NCI-H2227 (cell line): ENCODE results near the gene CCDC185.
"Not testable (repeated sequence)": the region's sequence is repeated elsewhere in the genome, so short reads cannot be mapped to it uniquely, and the experiment has no call there.

Experiments used
- DNase-seq: peaks from one replicate; lab custom pipeline; 2025; ENCODE audit not compliant: unreplicated experiment; lab: John Stamatoyannopoulos, UW

The CCDC185 gene

GRCh38 chr1:223394242-223394641 lies 1.0 kb downstream of the CCDC185 start:
- DNase-seq = no peak

DNA sequence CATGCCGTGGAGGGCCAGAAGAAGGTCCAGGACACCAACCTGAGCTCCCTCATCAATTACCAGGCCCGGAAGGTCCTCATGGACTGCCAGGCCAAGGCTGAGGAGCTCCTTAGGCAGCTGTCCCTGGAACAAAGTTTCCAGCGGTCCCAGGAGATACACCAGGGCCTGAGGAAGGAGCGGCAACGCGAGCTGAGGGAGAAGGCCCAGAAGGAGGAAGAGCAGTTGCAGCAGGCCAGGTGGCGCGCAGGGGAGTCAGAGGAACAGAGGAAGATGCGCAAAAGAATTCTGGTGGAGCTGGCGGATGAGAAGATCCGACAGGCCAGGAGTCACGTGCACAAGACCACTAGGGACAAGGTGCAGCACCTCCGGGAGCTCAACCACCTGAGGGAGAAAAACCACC lies 1.5 kb downstream of the CCDC185 start:
- no peak for DNase-seq

DNA sequence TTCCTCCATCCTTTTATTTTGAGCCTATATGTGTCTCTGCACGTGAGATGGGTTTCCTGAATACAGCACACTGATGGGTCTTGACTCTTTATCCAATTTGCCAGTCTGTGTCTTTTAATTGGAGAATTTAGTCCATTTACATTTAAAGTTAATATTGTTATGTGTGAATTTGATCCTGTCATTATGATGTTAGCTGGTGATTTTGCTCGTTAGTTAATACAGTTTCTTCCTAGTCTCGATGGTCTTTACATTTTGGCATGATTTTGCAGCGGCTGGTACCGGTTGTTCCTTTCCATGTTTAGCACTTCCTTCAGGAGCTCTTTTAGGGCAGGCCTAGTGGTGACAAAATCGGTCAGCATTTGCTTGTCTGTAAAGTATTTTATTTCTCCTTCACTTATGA lies 6.2 kb downstream of the CCDC185 start:
- DNase-seq = not testable (repeated sequence)

DNA sequence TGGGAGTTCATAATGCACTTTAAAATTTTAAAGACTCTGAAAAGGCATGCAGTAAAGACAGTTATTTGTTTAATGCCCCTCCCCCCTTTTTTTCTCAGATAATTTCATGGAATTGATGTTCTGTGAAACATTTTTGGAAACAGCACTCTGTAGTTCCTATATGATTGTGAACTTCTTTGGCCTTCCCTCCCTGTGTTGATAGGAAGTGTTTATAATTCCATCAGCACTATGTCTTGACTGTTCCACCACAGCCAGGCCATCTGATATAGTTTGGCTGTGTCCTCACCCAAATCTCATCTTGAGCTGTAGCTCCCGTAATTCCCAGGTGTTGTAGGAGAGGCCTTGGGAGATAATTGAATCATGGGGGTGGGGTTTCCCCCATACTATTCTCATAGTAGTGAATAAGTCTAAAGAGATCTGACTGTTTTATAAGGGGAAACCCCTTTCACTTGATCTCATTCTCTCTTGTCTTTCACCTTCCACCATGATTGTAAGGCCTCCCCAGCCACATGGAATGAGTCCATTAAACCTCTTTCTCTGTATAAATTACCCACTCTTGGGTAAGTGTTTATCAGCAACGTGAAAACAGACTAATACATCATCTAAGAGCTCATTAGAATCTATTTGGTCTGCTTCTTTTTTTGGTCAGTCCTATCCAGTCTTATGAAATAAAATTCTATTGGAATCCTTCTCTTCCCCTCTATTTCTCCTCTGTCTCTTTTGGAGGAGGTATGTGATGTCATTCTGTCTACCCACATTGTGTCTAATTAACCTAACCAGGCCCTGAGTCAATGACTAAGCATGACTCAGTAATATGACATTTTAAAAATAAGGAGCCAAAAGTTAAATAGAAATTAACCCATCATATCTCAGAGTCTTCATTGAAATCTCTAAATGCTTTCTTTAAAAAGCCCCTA lies 8.9 kb downstream of the CCDC185 start:
- DNase-seq = no peak

DNA sequence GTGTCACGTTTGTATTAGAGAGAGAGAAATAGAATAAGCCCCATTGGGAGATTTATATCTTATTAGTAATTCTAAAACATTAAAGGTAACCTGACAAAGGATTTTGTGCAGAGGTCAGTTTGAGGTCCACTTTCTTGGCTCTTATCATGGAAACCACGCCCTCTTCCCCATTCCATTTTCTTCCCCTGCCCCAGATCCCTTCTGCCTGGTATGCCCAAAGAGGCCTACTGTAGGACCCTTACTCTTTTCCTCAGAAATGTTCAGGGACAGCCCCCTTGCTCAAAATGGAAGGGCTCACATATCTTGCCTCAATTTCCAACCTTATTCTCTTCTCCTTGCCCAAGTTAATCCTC lies 9.6 kb downstream of the CCDC185 start:
- no peak for DNase-seq

- peak; percentile 91 for DNase-seq
Measured at GRCh38 chr1:223403184-223403815, 10.1 kb downstream of the CCDC185 start.

GRCh38 chr1:223405507-223405906 lies 12.3 kb downstream of the CCDC185 start:
- no peak for DNase-seq

- DNase-seq = no peak
Measured at GRCh38 chr1:223410036-223410435, 16.8 kb downstream of the CCDC185 start.

GRCh38 chr1:223411309-223411708 lies 18.1 kb downstream of the CCDC185 start:
- no peak for DNase-seq

- no peak for DNase-seq
Measured at GRCh38 chr1:223411710-223412109, 18.5 kb downstream of the CCDC185 start.

GRCh38 chr1:223413216-223413615 lies 20.0 kb downstream of the CCDC185 start:
- no peak for DNase-seq

GRCh38 chr1:223417444-223417843 lies 24.2 kb downstream of the CCDC185 start:
- DNase-seq = no peak

GRCh38 chr1:223417903-223418663 lies 24.9 kb downstream of the CCDC185 start:
- no peak for DNase-seq

DNA sequence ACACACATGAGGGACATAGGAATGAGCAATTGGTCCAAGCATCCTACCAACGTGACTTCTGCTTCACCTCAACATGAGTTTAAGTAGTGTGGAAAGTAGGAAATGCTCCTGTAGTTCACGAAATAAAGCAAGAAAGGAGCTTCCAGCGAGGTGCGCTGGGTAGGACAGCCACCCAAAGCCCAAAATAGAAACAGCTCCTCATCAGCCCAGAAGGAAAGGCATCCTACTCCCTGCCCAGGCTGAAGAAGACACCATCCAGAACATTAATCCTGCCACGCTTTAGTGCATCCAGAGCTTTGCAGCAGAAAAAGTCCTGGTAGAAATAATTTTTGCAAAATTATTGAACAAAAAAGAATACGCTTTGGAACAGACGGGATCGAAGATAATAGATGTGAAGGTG lies 25.9 kb downstream of the CCDC185 start:
- no peak for DNase-seq

DNA sequence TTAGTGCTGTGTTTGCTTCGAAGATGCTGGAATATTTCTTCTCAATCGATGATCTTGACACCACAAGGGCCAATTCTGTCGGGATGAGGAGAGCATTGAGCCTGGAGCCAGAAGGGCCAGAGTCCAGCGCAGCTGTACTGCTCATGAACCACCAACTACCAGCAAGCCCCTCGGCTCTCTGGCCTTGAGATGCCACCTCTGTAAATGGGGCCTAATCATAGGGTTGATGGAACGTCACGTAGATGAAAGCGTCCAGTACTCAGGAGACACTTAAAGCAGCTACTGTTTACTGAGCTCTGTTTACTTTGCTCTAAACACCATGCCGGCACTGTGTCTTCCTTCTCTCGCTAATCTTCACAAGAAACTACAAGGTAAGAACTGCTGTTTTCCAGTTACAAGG lies 26.3 kb downstream of the CCDC185 start:
- peak; percentile 50 for DNase-seq

DNA sequence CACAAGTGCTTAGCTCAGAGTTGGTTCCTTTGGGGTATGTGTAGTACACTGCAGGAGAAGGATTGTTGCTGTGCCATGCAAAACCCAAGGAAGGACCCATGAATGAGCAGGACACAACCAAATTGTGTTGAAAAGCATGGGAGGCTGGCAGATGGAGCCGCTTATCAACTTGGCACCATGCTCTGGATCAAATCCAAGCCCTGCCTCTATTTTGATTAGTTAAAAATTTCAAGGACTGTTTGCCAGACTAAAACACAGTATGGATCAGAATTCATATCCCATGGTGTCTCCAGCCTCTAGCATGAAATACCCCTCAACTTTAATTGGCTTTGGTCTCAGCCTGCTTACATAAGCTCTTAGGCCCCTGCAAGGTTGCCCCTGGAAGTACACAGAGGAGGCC lies 27.8 kb downstream of the CCDC185 start:
- no peak for DNase-seq

GRCh38 chr1:223421676-223422075 lies 28.5 kb downstream of the CCDC185 start:
- no peak for DNase-seq

DNA sequence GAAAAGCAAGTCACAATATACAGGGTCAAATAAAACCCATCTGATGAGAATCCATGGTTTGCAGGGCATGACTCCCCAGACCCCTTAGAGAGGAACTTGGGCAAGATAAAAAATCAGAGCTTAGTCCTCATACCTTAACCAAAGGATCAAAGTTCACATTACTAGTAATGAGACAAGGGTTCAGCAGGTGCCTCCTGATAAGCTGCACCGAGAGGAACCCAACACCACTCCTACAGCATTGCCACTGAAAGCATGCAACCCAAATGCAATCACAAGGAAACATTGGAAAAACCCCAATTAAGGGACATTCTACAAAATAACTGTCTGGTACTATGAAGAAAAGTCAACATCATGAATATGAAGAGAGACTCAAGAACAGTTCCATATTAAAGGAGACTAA lies 29.7 kb downstream of the CCDC185 start:
- DNase-seq = no peak

DNA sequence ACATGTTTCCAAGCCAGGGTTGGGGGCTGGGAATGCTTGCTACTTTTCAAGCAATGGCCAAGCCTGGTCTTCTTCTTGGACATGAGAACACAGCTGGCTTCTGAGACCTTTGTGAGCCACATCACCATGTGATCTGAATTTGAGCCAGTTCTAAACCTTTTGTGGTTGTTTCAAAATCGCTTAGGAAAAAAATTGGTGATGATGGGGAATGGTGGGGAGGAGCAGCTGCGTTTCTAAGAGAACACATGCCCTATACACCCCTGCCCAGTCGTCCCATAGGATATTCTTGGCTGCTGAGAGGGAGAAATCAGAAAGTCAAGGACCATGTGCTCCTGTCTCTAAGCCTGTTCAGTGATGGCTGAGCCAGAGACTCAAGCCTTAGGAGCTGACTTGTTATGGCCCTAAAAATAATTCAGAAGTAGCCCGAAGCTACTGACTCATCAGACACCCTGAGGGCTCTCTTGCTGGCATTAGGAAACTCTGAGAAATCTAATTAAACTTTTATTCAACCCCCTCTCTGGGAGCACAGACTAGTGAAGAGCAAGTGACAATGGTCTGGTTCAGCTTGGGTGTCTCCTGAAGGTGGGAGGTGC lies 30.5 kb downstream of the CCDC185 start:
- no peak for DNase-seq

DNA sequence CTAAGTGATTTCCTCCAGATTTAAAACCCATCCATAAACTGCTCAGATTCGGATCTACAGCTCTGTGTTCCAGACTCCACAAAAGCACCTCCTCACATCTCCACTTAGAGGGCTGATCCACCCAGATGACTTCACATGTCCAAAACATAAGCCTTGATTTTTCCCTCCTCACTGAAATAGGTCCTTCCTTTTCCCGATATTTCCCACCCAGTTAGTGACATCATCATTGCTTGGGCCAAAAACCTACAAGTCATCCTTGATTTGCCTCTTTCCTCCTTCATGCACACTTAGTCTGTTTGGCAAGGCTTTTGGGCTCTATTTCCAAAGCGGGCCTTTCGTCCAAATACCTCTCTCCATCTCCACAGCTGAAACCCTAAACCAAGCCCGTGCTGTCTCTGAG lies 32.3 kb downstream of the CCDC185 start:
- no peak for DNase-seq

DNA sequence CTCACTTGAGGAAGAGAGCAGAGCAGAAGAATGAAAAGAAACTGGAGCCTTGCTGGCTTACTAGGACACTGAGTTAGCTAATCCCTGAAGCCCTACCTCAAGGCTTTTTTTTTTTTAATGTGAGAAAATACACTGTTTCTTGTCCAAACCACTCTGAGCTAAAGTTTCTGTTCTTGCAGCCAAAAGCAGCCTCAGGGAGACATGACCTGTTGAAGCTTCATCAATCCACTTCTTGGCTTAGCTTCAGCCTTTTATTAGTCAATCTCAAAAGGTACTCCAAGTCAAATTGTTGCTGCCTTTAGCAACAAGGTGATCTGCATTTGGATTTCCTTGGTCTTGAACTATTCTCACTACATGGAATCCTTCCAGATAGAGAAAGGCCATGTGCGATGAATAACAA lies 33.7 kb downstream of the CCDC185 start:
- DNase-seq = no peak
